Naive thymus-derived CD4-positive, alpha-beta T cell (primary cell): ENCODE data around the gene ZNF688. TPM values are rescaled to one million over a fixed set of nuclear protein-coding genes. Genes with fewer than 3 reads are reported as not detected.

Source experiments
- ATAC-seq: fragments of 150-1000 bp; cut with Tn5 transposase; 2 replicates; pipeline ENCODE4 v1.10.0; 2021; ENCODE audit warnings: mild to moderate bottlenecking, moderate library complexity
- CTCF ChIA-PET: fragments of 350-600 bp; sonication (Branson Sonifier 250); formaldehyde crosslinking; loops from one replicate; lab custom pipeline; 2021; ENCODE audit warnings: antibody characterized with exemption; lab: Charles Lee
- POLR2A ChIA-PET: fragments of 350-600 bp; sonication (Branson Sonifier 250); formaldehyde crosslinking; loops from one replicate; lab custom pipeline; 2021; ENCODE audit warnings: antibody characterized with exemption, inconsistent platforms; lab: Charles Lee
- DNase-seq, 9 donors: peaks; one replicate each; pipeline versions ENCODE4 v3.0.0 to v3.0.0-alpha.2; 2020 to 2022; ENCODE audit warnings: mixed read lengths in 1 of 9
- H3K27ac ChIP-seq: one replicate; pipeline ENCODE4 v1.7.0; 2013; ENCODE audit warnings: mild to moderate bottlenecking, low read depth, low read length, moderate library complexity
- H3K27me3 ChIP-seq, 2 donors: one replicate each; pipeline ENCODE4 v1.7.0; 2013; ENCODE audit warnings: low read length in 2 of 2, mild to moderate bottlenecking in 2 of 2, moderate library complexity in 2 of 2; ENCODE audit not compliant: control insufficient read depth in 2 of 2, insufficient read depth in 2 of 2
- H3K36me3 ChIP-seq, 3 experiments: 1 replicate in 2 of 3; 2 replicates in 1 of 3; pipeline ENCODE4 v1.7.0; 2013; ENCODE audit warnings: low read length in 3 of 3, mild to moderate bottlenecking in 3 of 3, moderate library complexity in 1 of 3; ENCODE audit not compliant: insufficient read depth in 3 of 3, control insufficient read depth in 2 of 3
- H3K4me1 ChIP-seq, 2 donors: one replicate each; pipeline ENCODE4 v1.7.0; 2013; ENCODE audit warnings: low read length in 2 of 2, mild to moderate bottlenecking in 2 of 2, moderate library complexity in 1 of 2; ENCODE audit not compliant: control insufficient read depth in 2 of 2, insufficient read depth in 2 of 2
- H3K4me3 ChIP-seq: 2 replicates; pipeline ENCODE4 v1.7.0; 2013; ENCODE audit warnings: mild to moderate bottlenecking, low read length
- H3K9me3 ChIP-seq, 3 experiments: 1 replicate in 2 of 3; 2 replicates in 1 of 3; pipeline ENCODE4 v1.7.0; 2013; ENCODE audit warnings: low read length in 3 of 3; ENCODE audit not compliant: control insufficient read depth in 2 of 3
- H3K27ac Mint-ChIP-seq, 9 donors: one replicate each; pipeline ENCODE4 v1.8.0; 2020 to 2022; ENCODE audit warnings: mixed read lengths in 9 of 9, mild to moderate bottlenecking in 8 of 9, moderate library complexity in 5 of 9, inconsistent platforms in 2 of 9
- H3K27me3 Mint-ChIP-seq, 5 donors: one replicate each; pipeline ENCODE4 v1.8.0; 2021 to 2022; ENCODE audit warnings: mixed read lengths in 5 of 5, mild to moderate bottlenecking in 1 of 5
- H3K36me3 Mint-ChIP-seq, 5 donors: one replicate each; pipeline ENCODE4 v1.8.0; 2020 to 2022; ENCODE audit warnings: mixed read lengths in 5 of 5, mild to moderate bottlenecking in 3 of 5, inconsistent platforms in 1 of 5
- H3K4me1 Mint-ChIP-seq, 7 donors: one replicate each; pipeline ENCODE4 v1.8.0; 2020 to 2022; ENCODE audit warnings: mixed read lengths in 7 of 7, mild to moderate bottlenecking in 3 of 7, inconsistent platforms in 1 of 7
- H3K4me3 Mint-ChIP-seq, 10 donors: one replicate each; pipeline ENCODE4 v1.8.0; 2020 to 2022; ENCODE audit warnings: mild to moderate bottlenecking in 10 of 10, mixed read lengths in 10 of 10, moderate library complexity in 6 of 10, inconsistent platforms in 2 of 10
- H3K9me3 Mint-ChIP-seq, 11 donors: one replicate each; pipeline ENCODE4 v1.8.0; 2020 to 2022; ENCODE audit warnings: mixed read lengths in 11 of 11, mild to moderate bottlenecking in 4 of 11, inconsistent platforms in 1 of 11, moderate library complexity in 1 of 11
- intact Hi-C, 2 donors: fragments of 100-400 bp; cut with micrococcal nuclease; formaldehyde crosslinking; loops; one replicate each; pipeline ENCODE4 v1.15.1; 2023
- polyA plus RNA-seq, 2 donors: library from polyadenylated mRNA; unstranded; fragments of 300-500 nt; fragmentation: Illumina TruSeq; gene quantifications; one replicate each; pipeline ENCODE4 v1.2.3, GENCODE V29; 2021
- total RNA-seq, 6 experiments: library from RNA in 5 of 6; stranded (reverse) in 5 of 6; gene quantifications; 1 replicate in 5 of 6; 2 replicates in 1 of 6; pipeline ENCODE4 v1.2.3 and lab custom pipeline; 2021 to 2026

Gene ZNF688
- total and polyA plus RNA-seq, 7 experiments from 2014 or later, result 8.8 to 33.2 (median 21.5) TPM

DNA sequence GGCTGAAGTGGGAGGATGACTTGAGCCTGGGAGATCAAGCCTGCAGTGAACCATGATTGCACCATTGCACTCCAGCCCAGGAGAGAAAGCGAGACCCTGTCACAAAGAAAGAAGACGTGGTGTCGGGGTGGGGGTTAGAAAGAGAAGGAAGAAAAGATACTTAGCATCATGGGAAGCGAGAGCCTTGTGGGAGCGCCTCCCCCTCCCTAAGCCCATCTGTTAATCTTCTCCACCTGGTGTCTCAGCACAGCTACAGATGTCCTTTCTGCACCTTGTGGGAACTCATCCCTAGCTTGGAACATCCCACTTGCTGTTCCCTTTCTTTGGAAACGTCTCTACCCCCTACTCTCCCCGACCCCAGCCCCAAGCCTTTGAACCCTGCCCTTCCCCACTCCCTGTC is 6.0 kb downstream of the ZNF688 start:
- Mint-ChIP-seq H3K27ac (peak overlapping the region in 3 of 9 donors; percentile 31 to 68 (median 45)), H3K27me3 (no peaks in the 10 kb centered on the region), H3K4me3 (peak overlapping the region in 1 of 10 donors; percentile 49), H3K4me1 (peaks cover 14 to 53% (median 40%) of the 10 kb centered on the region in 7 donors), H3K36me3 (peaks cover 0 to 1% (median 0%) of the 10 kb centered on the region in 5 donors), H3K9me3 (peaks cover 0 to 2% (median 0%) of the 10 kb centered on the region in 11 donors)
- DNase-seq, result no peak
- intact Hi-C loops, result no loop called here
- Histone ChIP-seq H3K9me3 (no peaks in the 10 kb centered on the region), H3K27ac (no peak overlapping the region), H3K4me3 (no peak overlapping the region), H3K27me3 (no peaks in the 10 kb centered on the region), H3K4me1 (peaks cover 27 to 35% of the 10 kb centered on the region in 2 donors), H3K36me3 (no peaks in the 10 kb centered on the region)
- POLR2A ChIA-PET, result interaction anchor here (0.9 to 1.8 kb wide), 4 partner anchors 13 to 132 kb away, joined by 3 to 4 read pairs (median 4); partner anchors contain the start of gene FBRS
- ATAC-seq, result no peak
- CTCF ChIA-PET, result interaction anchor here (0.6 to 1.9 kb wide), 2 partner anchors 8 to 383 kb away, joined by 3 to 5 read pairs; no protein-coding TSS in a partner anchor

- DNase-seq (no peak), ATAC-seq (no peak)
- ChIA-PET POLR2A (interaction anchor here (0.6 to 7.6 kb wide), 9 partner anchors 9 to 338 kb away, joined by 3 to 149 read pairs (median 5); partner anchors contain the start of genes DCTPP1, PRR14, ZNF688 and ZNF747), CTCF (no interaction called here)
- intact Hi-C loops, result no loop called here
- H3K4me3 Mint-ChIP-seq, result peak overlapping the region in 9 of 10 donors; percentile 77 to 87 (median 84)
- H3K27me3 Mint-ChIP-seq, result no peaks in the 10 kb centered on the region
- peak overlapping the region in 6 of 9 donors; percentile 52 to 92 (median 81) for H3K27ac Mint-ChIP-seq
- no peaks in the 10 kb centered on the region for H3K36me3 Mint-ChIP-seq
- peaks cover 0 to 5% (median 0%) of the 10 kb centered on the region in 3 experiments for H3K36me3 ChIP-seq
- H3K27ac ChIP-seq, result peak overlapping the region; percentile 67
- no peak overlapping the region for H3K4me3 ChIP-seq
- H3K4me1 Mint-ChIP-seq, result peaks cover 14 to 44% (median 30%) of the 10 kb centered on the region in 7 donors
- peaks cover 5 to 10% of the 10 kb centered on the region in 2 donors for H3K4me1 ChIP-seq
- no peaks in the 10 kb centered on the region for H3K9me3 ChIP-seq
- H3K9me3 Mint-ChIP-seq, result peaks cover 0 to 2% (median 0%) of the 10 kb centered on the region in 11 donors
- H3K27me3 ChIP-seq, result no peaks in the 10 kb centered on the region
These were observed 9.5 kb downstream of the ZNF688 start for GRCh38 chr16:30562021-30562420.

DNA sequence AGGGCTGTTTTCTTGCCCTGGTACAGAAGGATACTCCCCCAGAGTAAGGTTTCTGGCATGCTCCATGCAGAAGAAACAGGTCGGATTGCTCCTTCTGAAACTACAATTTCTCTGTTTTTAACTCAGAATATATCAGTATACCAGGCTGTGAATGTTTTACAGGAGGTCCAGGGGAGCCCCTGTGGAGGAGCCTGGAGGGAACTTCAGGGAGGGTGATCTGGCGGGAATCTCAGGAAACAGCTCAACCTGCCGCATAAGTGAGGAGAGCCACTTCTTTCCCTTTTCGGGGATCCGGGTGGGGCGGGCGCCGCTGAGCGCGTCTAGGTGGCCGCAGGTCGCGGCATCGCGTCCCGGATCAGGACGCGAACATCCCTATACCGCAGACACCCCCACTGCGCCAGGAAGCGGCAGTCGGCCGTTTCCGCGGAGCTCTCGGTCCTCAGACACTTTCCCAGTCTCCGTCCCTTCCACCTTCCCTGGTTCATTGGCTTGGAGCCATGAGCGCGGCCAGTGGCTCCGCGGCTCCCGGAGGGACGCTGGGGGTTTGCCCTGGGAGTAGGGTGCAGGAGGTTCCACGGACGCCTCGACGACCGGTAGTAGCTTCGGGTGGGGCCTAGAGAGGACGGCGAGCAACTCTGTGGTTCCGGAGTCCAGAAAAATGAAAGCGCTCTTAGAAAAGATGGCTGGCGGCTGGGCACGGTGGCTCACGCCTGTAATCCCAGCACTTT is 10.3 kb downstream of the ZNF688 start:
- ATAC-seq (no peak), DNase-seq (peak in 2 of 9 donors; percentile 18 to 41)
- H3K9me3 ChIP-seq, result no peaks in the 10 kb centered on the region
- Mint-ChIP-seq H3K4me3 (peak overlapping the region; percentile 77 to 87 (median 84)), H3K27me3 (no peaks in the 10 kb centered on the region), H3K4me1 (peaks cover 17 to 43% (median 25%) of the 10 kb centered on the region in 7 donors), H3K27ac (peak overlapping the region; percentile 59 to 92 (median 81)), H3K9me3 (peaks cover 0 to 2% (median 0%) of the 10 kb centered on the region in 11 donors), H3K36me3 (peaks cover 0 to 2% (median 0%) of the 10 kb centered on the region in 5 donors)
- peak overlapping the region; percentile 67 for H3K27ac ChIP-seq
- peaks cover 7 to 10% of the 10 kb centered on the region in 2 donors for H3K4me1 ChIP-seq
- peaks cover 0 to 6% (median 0%) of the 10 kb centered on the region in 3 experiments for H3K36me3 ChIP-seq
- intact Hi-C loops, result no loop called here
- H3K4me3 ChIP-seq, result peak overlapping the region; percentile 51
- ChIA-PET POLR2A (interaction anchor here (0.6 to 7.6 kb wide), 10 partner anchors 10 to 339 kb away, joined by 3 to 149 read pairs (median 5); partner anchors contain the start of genes DCTPP1, PRR14, ZNF688 and ZNF747), CTCF (no interaction called here)
- no peaks in the 10 kb centered on the region for H3K27me3 ChIP-seq

GRCh38 chr16:30559690-30560089 is 11.8 kb downstream of the ZNF688 start:
- Histone ChIP-seq H3K27ac (no peak overlapping the region), H3K36me3 (peaks cover 0 to 21% (median 0%) of the 10 kb centered on the region in 3 experiments), H3K4me3 (no peak overlapping the region), H3K27me3 (no peaks in the 10 kb centered on the region), H3K4me1 (peaks cover 7 to 10% of the 10 kb centered on the region in 2 donors), H3K9me3 (no peaks in the 10 kb centered on the region)
- peak overlapping the region in 7 of 9 donors; percentile 86 to 94 (median 91) for H3K27ac Mint-ChIP-seq
- ATAC-seq, result no peak
- ChIA-PET POLR2A (interaction anchor here (1.7 to 9.3 kb wide), 9 partner anchors 7 to 142 kb away, joined by 6 to 159 read pairs (median 18); partner anchors contain the start of genes FBRS, ZNF688, ZNF689 and ZNF747), CTCF (interaction anchor here (6.2 kb wide), 1 partner anchor 25 kb away, joined by 37 read pairs; the partner anchor contains the start of gene ZNF747)
- H3K36me3 Mint-ChIP-seq, result peaks cover 0 to 5% (median 0%) of the 10 kb centered on the region in 5 donors
- no peaks in the 10 kb centered on the region for H3K27me3 Mint-ChIP-seq
- H3K4me1 Mint-ChIP-seq, result peaks cover 22 to 44% (median 30%) of the 10 kb centered on the region in 7 donors
- peaks cover 0 to 2% (median 0%) of the 10 kb centered on the region in 11 donors for H3K9me3 Mint-ChIP-seq
- intact Hi-C loops, result loop anchor here (2.0 to 5.0 kb wide), 3 partner anchors 33 to 363 kb away; partner anchors contain the start of genes FBXL19 (in 1 of the 2) and ZNF768 (in 1 of the 2)
- H3K4me3 Mint-ChIP-seq, result peak overlapping the region in 7 of 10 donors; percentile 55 to 92 (median 64)
- no peak for DNase-seq

- H3K9me3 Mint-ChIP-seq, result peaks cover 0 to 2% (median 0%) of the 10 kb centered on the region in 11 donors
- peak overlapping the region; percentile 99 for H3K27ac ChIP-seq
- peaks cover 0 to 10% (median 5%) of the 10 kb centered on the region in 5 donors for H3K36me3 Mint-ChIP-seq
- peak overlapping the region; percentile 83 to 92 (median 90) for H3K4me3 Mint-ChIP-seq
- peaks cover 26 to 51% (median 36%) of the 10 kb centered on the region in 7 donors for H3K4me1 Mint-ChIP-seq
- H3K27me3 Mint-ChIP-seq, result no peaks in the 10 kb centered on the region
- ChIA-PET POLR2A (interaction anchor here (0.6 to 9.3 kb wide), 19 partner anchors 8 to 159 kb away, joined by 3 to 159 read pairs (median 8); partner anchors contain the start of genes DCTPP1, FBRS, ZNF688 and ZNF689), CTCF (interaction anchor here (0.6 to 6.2 kb wide), 8 partner anchors 12 to 135 kb away, joined by 3 to 37 read pairs (median 4); partner anchors contain the start of genes DCTPP1, ZNF688, ZNF747 and ZNF785)
- no peak for ATAC-seq
- no peak for DNase-seq
- H3K4me3 ChIP-seq, result peak overlapping the region; percentile 92
- intact Hi-C loops, result loop anchor here (1.0 to 5.0 kb wide), 16 partner anchors 12 to 563 kb away; partner anchors contain the start of genes DCTPP1 (in 2 of the 2), ZNF785 (in 2 of the 2), FBRS (in 1 of the 2) and FBXL19 (in 1 of the 2)
- H3K36me3 ChIP-seq, result peaks cover 0 to 28% (median 3%) of the 10 kb centered on the region in 3 experiments
- no peaks in the 10 kb centered on the region for H3K9me3 ChIP-seq
- no peaks in the 10 kb centered on the region for H3K27me3 ChIP-seq
- peaks cover 10% of the 10 kb centered on the region in 2 donors for H3K4me1 ChIP-seq
- peak overlapping the region; percentile 76 to 94 (median 91) for H3K27ac Mint-ChIP-seq
These were observed 12.6 kb downstream of the ZNF688 start for GRCh38 chr16:30558789-30559377.
